HUES6 (cell line): Measurements from ENCODE around the gene ATP5F1D.

Experiments
- H3K27ac ChIP-seq: 2 replicates; pipeline ENCODE4 v1.7.0; 2013; ENCODE audit warnings: low read depth, mild to moderate bottlenecking, low read length, inconsistent platforms
- H3K27me3 ChIP-seq: 2 replicates; pipeline ENCODE4 v1.6.1; 2013; ENCODE audit warnings: low read length; ENCODE audit not compliant: control insufficient read depth, insufficient read depth
- H3K36me3 ChIP-seq: 2 replicates; pipeline ENCODE4 v1.6.1; 2013; ENCODE audit warnings: low read length; ENCODE audit not compliant: control insufficient read depth, insufficient read depth
- H3K4me1 ChIP-seq: 2 replicates; pipeline ENCODE4 v1.6.1; 2013; ENCODE audit warnings: low read length; ENCODE audit not compliant: control insufficient read depth, insufficient read depth
- H3K4me3 ChIP-seq: 2 replicates; pipeline ENCODE4 v1.5.1; 2013; ENCODE audit warnings: low read depth, low read length
- H3K9ac ChIP-seq: one replicate; pipeline ENCODE4 v1.6.1; 2013; ENCODE audit warnings: mild to moderate bottlenecking, low read length
- H3K9me3 ChIP-seq: 2 replicates; pipeline ENCODE4 v1.6.1; 2013; ENCODE audit warnings: low read depth, low read length; ENCODE audit not compliant: control insufficient read depth, insufficient read depth

Gene ATP5F1D

DNA sequence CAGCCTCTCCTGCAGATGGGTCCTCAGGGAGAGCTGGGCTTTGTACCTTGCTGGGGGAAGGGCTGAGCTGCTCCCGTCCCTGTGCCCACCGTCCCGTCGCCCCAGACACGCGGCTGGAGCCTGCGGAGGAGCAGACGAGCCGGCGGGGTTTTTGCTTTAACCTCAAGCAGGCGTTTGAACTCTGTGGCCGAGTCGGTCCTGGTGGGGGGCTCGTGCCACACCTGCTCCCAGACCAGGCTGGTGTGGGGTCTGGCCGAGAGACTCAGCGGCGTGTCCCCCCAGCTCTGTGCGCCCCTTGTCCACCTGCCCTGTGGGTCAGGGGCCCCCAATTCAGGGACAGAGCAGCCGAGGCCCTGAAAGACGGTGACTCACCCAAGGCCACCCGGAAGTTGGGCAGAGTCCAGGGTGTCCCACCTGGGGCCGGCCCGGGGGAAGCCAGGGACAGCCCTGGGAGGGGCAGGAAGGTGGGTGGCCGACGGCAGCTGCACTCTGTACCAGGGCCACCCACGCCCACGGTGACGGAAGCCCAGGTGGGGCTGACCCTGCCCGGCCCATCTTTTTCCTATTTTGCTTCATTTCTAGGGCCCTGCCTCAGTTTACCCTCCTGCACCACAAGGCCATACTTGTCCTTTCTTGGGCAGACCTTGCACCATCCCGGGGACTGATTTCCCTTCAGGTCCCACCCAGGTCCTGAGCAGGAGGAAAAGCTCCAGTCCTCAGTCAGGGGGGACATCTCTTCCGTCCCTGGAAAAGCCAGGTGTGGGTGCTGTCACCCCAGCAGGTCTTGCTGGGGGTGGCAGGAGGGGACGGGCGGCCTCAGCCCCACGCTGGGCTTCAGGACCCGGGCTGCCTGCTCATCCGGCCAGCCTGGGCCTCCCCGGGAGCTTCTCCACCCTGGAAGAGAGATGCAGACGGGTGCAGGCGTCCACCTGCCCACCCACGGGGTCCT lies 49.4 kb downstream of the ATP5F1D start:
- peaks cover 12% of the 10 kb centered on the region for H3K4me1 ChIP-seq
- H3K9ac ChIP-seq, result no peak overlapping the region
- H3K4me3 ChIP-seq, result no peak overlapping the region
- no peaks in the 10 kb centered on the region for H3K36me3 ChIP-seq
- no peaks in the 10 kb centered on the region for H3K9me3 ChIP-seq
- H3K27ac ChIP-seq, result no peak overlapping the region
- H3K27me3 ChIP-seq, result peaks cover 52% of the 10 kb centered on the region; the same call in 1 of the 2 replicates

- Histone ChIP-seq H3K9me3 (no peaks in the 10 kb centered on the region), H3K4me3 (no peak overlapping the region), H3K4me1 (peaks cover 7% of the 10 kb centered on the region), H3K27ac (no peak overlapping the region), H3K9ac (no peak overlapping the region), H3K27me3 (peaks cover 46% of the 10 kb centered on the region; the same call in 1 of the 2 replicates), H3K36me3 (no peaks in the 10 kb centered on the region)
Observed at GRCh38 chr19:1291761-1292418, 50.3 kb downstream of the ATP5F1D start.

GRCh38 chr19:1292419-1293151 lies 51.0 kb downstream of the ATP5F1D start:
- H3K27me3 ChIP-seq, result peaks cover 40% of the 10 kb centered on the region; the same call in 1 of the 2 replicates

GRCh38 chr19:1293782-1294604 lies 52.4 kb downstream of the ATP5F1D start:
- H3K27ac ChIP-seq, result no peak overlapping the region
- H3K4me3 ChIP-seq, result no peak overlapping the region
- no peak overlapping the region for H3K9ac ChIP-seq
- peaks cover 31% of the 10 kb centered on the region; the same call in 1 of the 2 replicates for H3K27me3 ChIP-seq
- peaks cover 3% of the 10 kb centered on the region; the same call in 1 of the 2 replicates for H3K4me1 ChIP-seq
- no peaks in the 10 kb centered on the region for H3K36me3 ChIP-seq
- H3K9me3 ChIP-seq, result no peaks in the 10 kb centered on the region

More at GRCh38 chr19:1292419-1293151, 51.0 kb downstream of the ATP5F1D start:
- Histone ChIP-seq H3K4me3 (no peak overlapping the region), H3K4me1 (peaks cover 3% of the 10 kb centered on the region), H3K36me3 (no peaks in the 10 kb centered on the region), H3K9ac (no peak overlapping the region), H3K27ac (no peak overlapping the region), H3K9me3 (no peaks in the 10 kb centered on the region)
